CD4-positive, alpha-beta memory T cell (primary cell): ENCODE data around the gene S100A3. TPM values are rescaled to one million over a fixed set of nuclear protein-coding genes. Genes with fewer than 3 reads are reported as not detected.

Source experiments
- CTCF ChIA-PET: fragments of 350-600 bp; sonication (Branson Sonifier 250); formaldehyde crosslinking; loops from one replicate; lab custom pipeline; 2021; ENCODE audit warnings: inconsistent platforms; ENCODE audit not compliant: partially characterized antibody; lab: Charles Lee
- POLR2A ChIA-PET: fragments of 350-600 bp; sonication (Branson Sonifier 250); formaldehyde crosslinking; loops from one replicate; lab custom pipeline; 2021; ENCODE audit not compliant: partially characterized antibody; lab: Charles Lee
- DNase-seq, 5 donors: peaks; one replicate each; pipeline versions ENCODE4 v3.0.0 to v3.0.0-alpha.2; 2020 to 2022; ENCODE audit warnings: mixed read lengths in 1 of 5
- H3K27ac ChIP-seq: one replicate; pipeline ENCODE4 v1.7.0; 2013; ENCODE audit warnings: low read depth, low read length
- H3K27me3 ChIP-seq: 2 replicates; pipeline ENCODE4 v1.7.0; 2013; ENCODE audit warnings: mild to moderate bottlenecking, low read length, moderate library complexity; ENCODE audit not compliant: insufficient read depth
- H3K36me3 ChIP-seq: 2 replicates; pipeline ENCODE4 v1.7.0; 2013; ENCODE audit warnings: mild to moderate bottlenecking, low read length, moderate library complexity; ENCODE audit not compliant: insufficient read depth
- H3K4me1 ChIP-seq: 2 replicates; pipeline ENCODE4 v1.7.0; 2013; ENCODE audit warnings: mild to moderate bottlenecking, low read length, moderate library complexity; ENCODE audit not compliant: insufficient read depth
- H3K4me3 ChIP-seq, 2 donors: one replicate each; pipeline ENCODE4 v1.7.0; 2013; ENCODE audit warnings: low read length in 2 of 2, mild to moderate bottlenecking in 1 of 2
- H3K9me3 ChIP-seq, 2 donors: one replicate each; pipeline ENCODE4 v1.7.0; 2013; ENCODE audit warnings: low read length in 2 of 2, control low read depth in 1 of 2; ENCODE audit not compliant: control insufficient read depth in 1 of 2
- H3K27ac Mint-ChIP-seq, 7 donors: one replicate each; pipeline ENCODE4 v1.8.0; 2020 to 2021; ENCODE audit warnings: mixed read lengths in 7 of 7, mild to moderate bottlenecking in 6 of 7, inconsistent platforms in 3 of 7, moderate library complexity in 3 of 7
- H3K27me3 Mint-ChIP-seq, 2 donors: one replicate each; pipeline ENCODE4 v1.8.0; 2020 to 2021; ENCODE audit warnings: mixed read lengths in 2 of 2
- H3K36me3 Mint-ChIP-seq, 2 donors: one replicate each; pipeline ENCODE4 v1.8.0; 2020 to 2021; ENCODE audit warnings: mixed read lengths in 2 of 2, inconsistent platforms in 1 of 2, mild to moderate bottlenecking in 1 of 2
- H3K4me1 Mint-ChIP-seq, 4 donors: one replicate each; pipeline ENCODE4 v1.8.0; 2020 to 2021; ENCODE audit warnings: mixed read lengths in 4 of 4, mild to moderate bottlenecking in 1 of 4
- H3K4me3 Mint-ChIP-seq, 8 donors: one replicate each; pipeline ENCODE4 v1.8.0; 2020 to 2021; ENCODE audit warnings: mixed read lengths in 8 of 8, mild to moderate bottlenecking in 7 of 8, moderate library complexity in 6 of 8, inconsistent platforms in 3 of 8
- H3K9me3 Mint-ChIP-seq, 8 donors: one replicate each; pipeline ENCODE4 v1.8.0; 2020 to 2021; ENCODE audit warnings: mixed read lengths in 8 of 8, mild to moderate bottlenecking in 5 of 8, inconsistent platforms in 3 of 8, moderate library complexity in 1 of 8
- intact Hi-C: fragments of 100-400 bp; cut with micrococcal nuclease; formaldehyde crosslinking; loops from one replicate; pipeline ENCODE4 v1.15.1; 2023
- polyA plus RNA-seq, 2 donors: library from polyadenylated mRNA; unstranded; fragments of 300-500 nt; fragmentation: Illumina TruSeq; gene quantifications; one replicate each; pipeline ENCODE4 v1.2.3, GENCODE V29; 2021
- total RNA-seq, 2 experiments: library from RNA; stranded (reverse); gene quantifications; one replicate each; pipeline ENCODE4 v1.2.3, GENCODE V29; 2021

The S100A3 gene
- total and polyA plus RNA-seq, 4 experiments from 2014 or later: not detected

- Mint-ChIP-seq H3K27ac (peak overlapping the region; percentile 93 to 98 (median 97)), H3K27me3 (no peaks in the 10 kb centered on the region), H3K4me3 (peak overlapping the region in 7 of 8 donors; percentile 48 to 99 (median 96)), H3K4me1 (peaks cover 34 to 69% (median 54%) of the 10 kb centered on the region in 4 donors), H3K9me3 (no peaks in the 10 kb centered on the region), H3K36me3 (peaks cover 26 to 33% of the 10 kb centered on the region in 2 donors)
- H3K27ac ChIP-seq: peak overlapping the region; percentile 74
- H3K4me3 ChIP-seq: peak overlapping the region in 1 of 2 donors; percentile 79
- H3K9me3 ChIP-seq: no peaks in the 10 kb centered on the region
- peaks cover 54% of the 10 kb centered on the region for H3K4me1 ChIP-seq
- POLR2A ChIA-PET: interaction anchor here (1.1 to 9.7 kb wide), 5 partner anchors 11 to 87 kb away, joined by 3 to 631 read pairs (median 34); partner anchors contain the start of genes CHTOP, S100A2 and S100A6
- CTCF ChIA-PET: interaction anchor here (0.7 to 9.6 kb wide), 6 partner anchors 13 to 39 kb away, joined by 3 to 213 read pairs (median 22); partner anchors contain the start of genes S100A2 and S100A6
- intact Hi-C loops: loop anchor here (2.0 kb wide), 1 partner anchor 14 kb away; no protein-coding TSS in a partner anchor
- DNase-seq: no peak
- peaks cover 20% of the 10 kb centered on the region for H3K36me3 ChIP-seq
- H3K27me3 ChIP-seq: no peaks in the 10 kb centered on the region
Observed at GRCh38 chr1:153546796-153547559, 2.1 kb downstream of the S100A3 start.

DNA sequence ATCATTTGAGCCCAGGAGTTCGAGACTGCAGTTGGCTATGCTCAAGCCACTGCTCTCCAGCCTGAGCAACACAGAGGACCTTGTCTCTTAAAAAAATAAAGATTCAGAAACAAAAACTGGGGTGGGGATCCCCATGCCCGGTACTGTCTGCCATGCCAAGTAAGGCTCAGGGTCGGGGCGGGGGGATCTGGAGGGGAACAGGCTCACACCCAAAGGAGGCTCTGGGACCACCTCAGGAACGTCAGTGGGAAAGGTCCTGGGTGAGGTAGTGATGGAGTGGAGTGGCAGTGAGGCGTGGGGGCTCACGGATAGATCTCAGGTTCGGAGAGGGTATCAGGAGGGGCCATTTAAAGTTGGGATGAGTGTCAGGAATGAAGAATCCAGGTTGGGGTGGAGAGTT, 2.7 kb downstream of the S100A3 start:
- intact Hi-C loops: loop anchor here (2.0 kb wide), 1 partner anchor 14 kb away; no protein-coding TSS in a partner anchor
- Histone ChIP-seq H3K9me3 (no peaks in the 10 kb centered on the region), H3K4me1 (peaks cover 60% of the 10 kb centered on the region), H3K27me3 (no peaks in the 10 kb centered on the region), H3K36me3 (peaks cover 20% of the 10 kb centered on the region), H3K27ac (peak overlapping the region; percentile 74), H3K4me3 (peak overlapping the region; percentile 71 to 79)
- H3K9me3 Mint-ChIP-seq: no peaks in the 10 kb centered on the region
- H3K36me3 Mint-ChIP-seq: peaks cover 26 to 33% of the 10 kb centered on the region in 2 donors
- POLR2A ChIA-PET: interaction anchor here (0.8 to 9.7 kb wide), 11 partner anchors 10 to 419 kb away, joined by 3 to 631 read pairs (median 5); partner anchors contain the start of genes CHTOP, S100A14, S100A2 and S100A6
- H3K4me1 Mint-ChIP-seq: peaks cover 39 to 75% (median 60%) of the 10 kb centered on the region in 4 donors
- H3K27ac Mint-ChIP-seq: peak overlapping the region; percentile 93 to 98 (median 97)
- DNase-seq: no peak
- H3K27me3 Mint-ChIP-seq: no peaks in the 10 kb centered on the region
- CTCF ChIA-PET: interaction anchor here (0.7 to 9.6 kb wide), 11 partner anchors 13 to 88 kb away, joined by 3 to 213 read pairs (median 6); partner anchors contain the start of genes CHTOP, S100A2 and S100A6
- H3K4me3 Mint-ChIP-seq: peak overlapping the region; percentile 96 to 99 (median 98)

- Mint-ChIP-seq H3K27me3 (no peaks in the 10 kb centered on the region), H3K4me1 (peaks cover 49 to 81% (median 68%) of the 10 kb centered on the region in 4 donors), H3K36me3 (peaks cover 26 to 38% of the 10 kb centered on the region in 2 donors), H3K9me3 (no peaks in the 10 kb centered on the region), H3K4me3 (peak within 1 kb of the TSS; percentile 96 to 99 (median 98)), H3K27ac (peak within 1 kb of the TSS; percentile 93 to 98 (median 97))
- CTCF ChIA-PET: interaction anchor here (0.8 to 9.6 kb wide), 14 partner anchors 8 to 89 kb away, joined by 3 to 213 read pairs (median 6); partner anchors contain the start of genes CHTOP, S100A2 and S100A6
- Histone ChIP-seq H3K36me3 (peaks cover 20% of the 10 kb centered on the region), H3K9me3 (no peaks in the 10 kb centered on the region), H3K4me3 (peak within 1 kb of the TSS; percentile 71 to 79), H3K4me1 (peaks cover 70% of the 10 kb centered on the region), H3K27me3 (no peaks in the 10 kb centered on the region), H3K27ac (peak within 1 kb of the TSS; percentile 74)
- DNase-seq: peak; percentile 84 to 92 (median 89)
- POLR2A ChIA-PET: interaction anchor here (0.7 to 9.7 kb wide), 20 partner anchors 11 to 420 kb away, joined by 3 to 631 read pairs (median 6); partner anchors contain the start of genes CHTOP, S100A14, S100A2 and S100A6
- intact Hi-C loops: loop anchor here (1.0 to 2.0 kb wide), 4 partner anchors 9 to 89 kb away; partner anchors contain the start of gene CHTOP
Observed at GRCh38 chr1:153545067-153546055, 3.7 kb downstream of the S100A3 start, which contains the start of gene S100A4. Gene S100A4 (minus strand): TSS chr1:153545806. CDS start chr1:153544794, 1,012 bp downstream.

- Mint-ChIP-seq H3K4me3 (peak overlapping the region; percentile 96 to 99 (median 98)), H3K36me3 (peaks cover 26 to 38% of the 10 kb centered on the region in 2 donors), H3K4me1 (peaks cover 57 to 87% (median 75%) of the 10 kb centered on the region in 4 donors), H3K27me3 (no peaks in the 10 kb centered on the region), H3K9me3 (no peaks in the 10 kb centered on the region), H3K27ac (peak overlapping the region; percentile 93 to 98 (median 97))
- ChIA-PET POLR2A (interaction anchor here (0.7 to 9.7 kb wide), 16 partner anchors 10 to 401 kb away, joined by 3 to 631 read pairs (median 6); partner anchors contain the start of genes CHTOP, S100A14, S100A2 and S100A6), CTCF (interaction anchor here (0.8 to 9.6 kb wide), 10 partner anchors 8 to 90 kb away, joined by 3 to 213 read pairs (median 6); partner anchors contain the start of genes CHTOP, S100A2 and S100A6)
- Histone ChIP-seq H3K36me3 (peaks cover 20% of the 10 kb centered on the region), H3K27me3 (no peaks in the 10 kb centered on the region), H3K4me3 (peak overlapping the region; percentile 71 to 79), H3K9me3 (no peaks in the 10 kb centered on the region), H3K4me1 (peaks cover 78% of the 10 kb centered on the region), H3K27ac (peak overlapping the region; percentile 74)
- intact Hi-C loops: loop anchor here (1.0 to 2.0 kb wide), 3 partner anchors 8 to 90 kb away; partner anchors contain the start of gene CHTOP
- no peak for DNase-seq
Observed at GRCh38 chr1:153544453-153545066, 4.5 kb downstream of the S100A3 start.

DNA sequence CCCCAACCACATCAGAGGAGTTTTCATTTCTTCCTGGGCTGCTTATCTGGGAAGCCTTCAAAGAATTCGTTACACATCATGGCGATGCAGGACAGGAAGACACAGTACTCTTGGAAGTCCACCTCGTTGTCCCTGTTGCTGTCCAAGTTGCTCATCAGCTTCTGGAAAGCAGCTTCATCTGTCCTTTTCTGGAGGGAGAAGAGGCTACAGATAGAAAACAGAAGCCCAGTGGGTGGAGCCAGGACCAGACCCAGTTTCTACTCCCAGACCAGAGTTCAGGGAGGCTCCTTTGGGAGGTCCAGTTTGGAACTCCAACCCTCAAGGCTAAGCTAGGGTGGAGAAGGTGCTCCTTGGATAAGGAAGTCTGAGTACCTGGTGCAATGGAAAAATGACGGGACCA, 5.3 kb downstream of the S100A3 start:
- no peaks in the 10 kb centered on the region for H3K27me3 Mint-ChIP-seq
- Histone ChIP-seq H3K27me3 (no peaks in the 10 kb centered on the region), H3K4me3 (peak overlapping the region; percentile 71 to 79), H3K27ac (peak overlapping the region; percentile 74), H3K9me3 (no peaks in the 10 kb centered on the region), H3K4me1 (peaks cover 80% of the 10 kb centered on the region), H3K36me3 (peaks cover 20% of the 10 kb centered on the region)
- POLR2A ChIA-PET: interaction anchor here (0.6 to 9.7 kb wide), 6 partner anchors 9 to 41 kb away, joined by 3 to 631 read pairs (median 7); partner anchors contain the start of genes S100A2 and S100A6
- CTCF ChIA-PET: interaction anchor here (2.0 to 9.6 kb wide), 6 partner anchors 10 to 91 kb away, joined by 6 to 213 read pairs (median 24); partner anchors contain the start of genes CHTOP, S100A2 and S100A6
- H3K4me1 Mint-ChIP-seq: peaks cover 60 to 89% (median 78%) of the 10 kb centered on the region in 4 donors
- intact Hi-C loops: loop anchor here (2.0 kb wide), 1 partner anchor 91 kb away; the partner anchor contains the start of gene CHTOP
- H3K27ac Mint-ChIP-seq: peak overlapping the region; percentile 93 to 98 (median 97)
- H3K36me3 Mint-ChIP-seq: peaks cover 26 to 38% of the 10 kb centered on the region in 2 donors
- peak overlapping the region; percentile 96 to 99 (median 98) for H3K4me3 Mint-ChIP-seq
- no peak for DNase-seq
- no peaks in the 10 kb centered on the region for H3K9me3 Mint-ChIP-seq
